HG02885 (cell line): Measurements from ENCODE around the gene BRF1.

Experiments
- ATAC-seq: cut with Tn5 transposase; IDR thresholded peaks from one replicate; pipeline ENCODE4 v1.9.1; 2021; ENCODE audit warnings: mild to moderate bottlenecking; ENCODE audit not compliant: unreplicated experiment, poor library complexity

Gene BRF1

DNA sequence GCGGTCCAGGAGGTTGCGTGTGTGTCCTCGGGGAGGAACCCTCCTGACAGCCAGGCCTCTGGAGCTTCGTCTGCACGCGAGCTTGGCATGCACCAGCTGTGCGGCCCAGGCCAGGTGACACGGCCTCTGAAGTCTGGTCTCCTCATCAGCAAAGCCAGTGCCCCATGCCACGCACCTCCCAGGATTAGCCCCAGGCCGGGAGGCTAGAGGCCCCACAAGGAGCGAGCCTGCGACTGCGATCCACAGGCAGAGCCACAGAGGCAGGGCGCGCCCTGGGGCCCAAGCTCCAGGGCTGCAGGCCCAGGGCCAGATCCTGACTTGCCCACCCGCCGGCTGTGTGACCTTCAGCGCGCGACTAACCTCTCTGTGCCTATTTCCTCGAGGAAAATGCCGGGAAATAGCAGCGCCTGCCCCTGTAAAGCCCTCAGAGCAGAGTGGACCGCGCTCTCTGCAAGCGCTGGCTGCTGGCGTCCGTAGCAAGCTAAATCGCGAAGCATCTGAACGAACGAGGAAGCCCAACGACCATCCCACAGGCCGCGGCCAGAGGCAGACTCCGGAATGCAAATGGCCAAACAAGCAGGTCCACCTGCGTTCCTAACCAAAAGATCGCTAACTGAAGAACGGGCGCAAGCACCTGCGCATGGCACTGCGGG lies 53.0 kb downstream of the BRF1 start:
- no peak for ATAC-seq

DNA sequence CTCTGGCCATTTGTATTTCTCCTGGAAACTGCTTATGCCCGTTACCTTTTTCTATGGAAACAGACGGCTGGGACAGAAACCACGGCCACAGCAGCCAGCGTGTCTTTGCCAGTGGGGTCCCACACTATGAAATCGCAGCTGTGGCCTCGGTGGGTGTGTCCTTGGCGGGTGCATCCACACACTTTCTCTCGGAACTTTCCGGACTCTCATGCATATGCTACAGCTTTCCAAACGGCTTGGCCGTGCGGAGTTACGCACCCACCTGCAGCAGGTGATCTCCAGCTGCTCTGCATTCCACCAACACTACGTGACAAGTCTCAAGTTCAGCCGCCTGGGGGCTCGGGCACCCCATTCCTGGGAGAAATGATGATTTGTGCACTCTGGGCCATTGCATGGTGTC lies 53.8 kb downstream of the BRF1 start:
- no peak for ATAC-seq

DNA sequence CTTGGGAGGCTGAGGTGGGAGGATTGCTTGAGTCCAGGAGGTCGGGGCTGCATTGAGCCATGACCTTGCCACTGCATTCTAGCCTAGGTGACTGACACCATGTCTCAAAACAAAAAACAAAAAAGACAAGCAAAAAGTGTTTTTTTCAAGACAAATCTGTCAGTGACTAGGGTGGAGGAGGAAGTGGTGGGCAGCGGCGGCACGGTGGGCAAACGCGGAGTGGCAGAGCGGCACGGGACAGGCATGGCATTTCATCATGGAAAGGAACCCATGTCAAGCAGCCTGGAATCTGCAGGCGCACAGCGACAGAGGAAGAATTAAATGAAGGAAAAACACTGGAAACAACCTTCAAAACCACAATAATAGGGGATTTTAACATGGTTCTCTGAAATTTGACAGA lies 56.5 kb downstream of the BRF1 start:
- ATAC-seq: no peak

DNA sequence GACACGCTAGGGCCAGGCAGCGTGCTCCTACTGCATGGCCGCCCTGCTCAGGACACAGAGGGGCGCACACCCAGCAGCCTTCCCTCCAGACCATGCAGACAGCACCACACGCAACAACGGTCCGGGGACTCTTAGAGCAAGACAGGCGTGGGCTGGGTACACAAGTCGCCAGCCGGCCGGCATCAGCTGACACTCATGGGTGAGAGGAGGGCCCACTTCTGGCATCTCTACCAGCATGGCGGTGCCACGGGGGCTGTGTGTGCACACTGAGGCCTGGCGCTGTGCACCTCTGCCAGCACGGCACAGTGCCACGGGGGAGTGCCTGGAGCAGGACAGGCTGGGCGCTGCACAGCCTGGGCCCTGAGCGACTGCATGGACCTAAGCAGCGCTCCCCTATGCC lies 59.2 kb downstream of the BRF1 start:
- ATAC-seq: no peak

DNA sequence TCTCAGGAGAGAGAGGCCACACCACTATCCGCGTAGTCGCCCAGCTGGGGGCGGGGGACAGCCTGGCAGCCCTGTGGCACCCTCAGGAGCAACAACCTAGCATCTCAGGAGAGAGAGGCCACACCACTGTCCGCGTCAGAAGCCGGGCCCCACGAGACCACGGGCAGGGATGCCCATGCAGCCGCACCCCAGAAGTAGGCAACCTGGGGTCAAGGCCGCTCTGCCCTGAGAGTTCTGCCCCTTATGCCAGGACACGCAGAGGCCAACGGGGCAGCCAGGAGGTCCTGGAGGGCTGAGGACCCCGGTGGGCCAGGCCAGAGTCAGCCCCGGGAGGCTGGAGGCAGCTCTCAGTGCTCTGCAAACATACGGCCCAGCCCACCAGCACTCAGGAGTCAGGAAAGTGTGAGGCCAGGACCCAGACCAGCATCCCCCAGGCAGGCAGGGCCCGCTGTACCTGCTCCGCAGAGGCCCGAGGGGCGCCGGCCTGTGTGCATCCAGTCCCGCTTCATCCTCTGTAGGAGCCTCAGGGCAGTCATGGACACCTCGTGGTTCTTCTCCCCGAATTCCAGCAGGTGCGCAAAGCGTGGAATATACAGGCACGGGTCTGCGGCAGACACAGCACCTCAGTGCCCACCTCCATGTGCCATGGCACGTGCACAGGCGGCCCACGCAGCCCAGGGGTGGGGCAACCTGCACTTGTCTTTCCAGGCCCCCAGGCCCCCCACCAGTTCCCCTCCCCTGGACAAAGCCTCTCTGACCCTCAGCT lies 59.8 kb downstream of the BRF1 start:
- no peak for ATAC-seq

DNA sequence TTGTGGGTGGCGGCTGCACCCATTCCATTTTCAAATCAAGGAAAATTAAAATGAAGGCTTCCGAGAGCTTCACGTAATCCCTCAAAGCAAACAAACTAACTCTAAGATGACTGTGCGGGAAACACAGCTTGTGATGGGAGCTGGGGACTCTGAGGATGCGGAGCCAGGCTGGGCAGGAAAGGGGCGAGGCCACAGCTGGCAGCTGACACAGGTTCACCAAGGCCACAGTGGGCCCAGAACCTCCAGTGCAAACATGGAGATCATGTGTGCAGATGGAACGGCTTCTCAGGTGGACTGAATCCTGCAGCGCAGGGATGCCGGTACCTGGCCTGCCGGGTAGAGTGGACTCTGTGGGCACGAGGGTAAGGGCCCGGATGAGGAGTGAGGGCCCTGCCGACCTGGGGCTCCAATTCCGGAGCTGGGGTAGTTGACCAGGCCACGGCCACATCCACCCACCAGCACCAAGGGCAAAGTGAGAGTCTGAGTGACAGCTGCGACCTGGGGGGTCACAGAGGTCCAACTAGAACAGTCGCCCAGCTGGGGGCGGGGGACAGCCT lies 71.6 kb downstream of the BRF1 start:
- no peak for ATAC-seq

DNA sequence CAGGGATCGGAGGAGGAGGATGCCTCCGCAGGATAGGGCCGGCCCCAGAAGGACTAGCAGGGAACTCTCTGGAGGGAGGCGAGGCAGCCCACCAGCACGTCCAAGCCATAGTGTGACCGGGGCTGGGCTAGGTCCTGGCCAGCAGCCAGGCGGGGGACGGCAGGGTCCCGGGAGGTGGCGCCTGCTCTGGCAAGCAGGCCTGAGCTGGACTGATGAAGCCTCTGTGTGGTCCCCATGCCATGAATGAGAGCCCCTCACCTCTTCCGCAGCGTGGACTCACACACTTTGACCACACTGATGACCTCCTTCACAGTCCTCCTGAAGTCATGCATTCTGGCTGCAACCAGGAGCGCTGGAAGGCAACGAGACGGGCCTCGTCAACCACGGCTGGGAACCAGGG lies 72.2 kb downstream of the BRF1 start:
- ATAC-seq: no peak

DNA sequence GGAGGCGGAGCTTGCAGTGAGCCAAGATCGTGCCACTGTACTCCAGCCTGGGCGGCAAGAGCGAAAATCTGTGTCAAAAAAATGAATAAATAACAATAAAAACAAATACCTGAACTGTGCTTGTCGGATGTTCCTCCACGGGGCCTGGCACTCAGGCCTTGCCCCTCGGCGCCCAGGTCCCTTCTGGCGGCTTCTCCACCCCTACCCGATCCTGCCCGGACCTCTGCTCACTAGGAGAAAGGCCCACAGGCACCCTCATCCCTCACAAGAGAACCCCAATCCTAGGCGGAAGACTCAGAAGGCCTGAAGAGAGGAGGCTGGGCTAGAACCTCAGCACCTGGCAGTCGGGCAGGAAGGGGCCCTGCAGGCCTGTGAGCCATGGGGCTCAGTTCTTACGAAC lies 73.5 kb downstream of the BRF1 start:
- ATAC-seq: no peak

DNA sequence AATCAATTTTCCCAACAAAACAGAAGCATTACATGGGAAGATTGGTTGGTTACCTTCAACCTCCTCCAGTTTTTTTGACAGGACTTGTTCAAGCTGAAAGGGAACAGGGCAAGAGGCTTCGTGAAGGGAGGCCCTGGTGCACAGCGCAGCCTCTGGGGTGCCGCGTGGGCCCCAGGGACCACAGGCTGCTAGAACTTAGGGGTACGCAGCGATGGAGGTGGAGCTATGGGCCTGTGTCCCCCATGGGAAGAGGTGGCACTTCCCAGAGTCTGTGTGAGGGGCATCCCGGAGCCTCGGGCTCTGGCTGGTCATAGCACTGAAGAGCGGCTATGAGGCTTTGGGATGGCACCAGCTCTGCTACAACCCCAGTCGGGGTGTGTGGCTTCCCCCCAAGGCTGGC lies 74.6 kb downstream of the BRF1 start:
- no peak for ATAC-seq

DNA sequence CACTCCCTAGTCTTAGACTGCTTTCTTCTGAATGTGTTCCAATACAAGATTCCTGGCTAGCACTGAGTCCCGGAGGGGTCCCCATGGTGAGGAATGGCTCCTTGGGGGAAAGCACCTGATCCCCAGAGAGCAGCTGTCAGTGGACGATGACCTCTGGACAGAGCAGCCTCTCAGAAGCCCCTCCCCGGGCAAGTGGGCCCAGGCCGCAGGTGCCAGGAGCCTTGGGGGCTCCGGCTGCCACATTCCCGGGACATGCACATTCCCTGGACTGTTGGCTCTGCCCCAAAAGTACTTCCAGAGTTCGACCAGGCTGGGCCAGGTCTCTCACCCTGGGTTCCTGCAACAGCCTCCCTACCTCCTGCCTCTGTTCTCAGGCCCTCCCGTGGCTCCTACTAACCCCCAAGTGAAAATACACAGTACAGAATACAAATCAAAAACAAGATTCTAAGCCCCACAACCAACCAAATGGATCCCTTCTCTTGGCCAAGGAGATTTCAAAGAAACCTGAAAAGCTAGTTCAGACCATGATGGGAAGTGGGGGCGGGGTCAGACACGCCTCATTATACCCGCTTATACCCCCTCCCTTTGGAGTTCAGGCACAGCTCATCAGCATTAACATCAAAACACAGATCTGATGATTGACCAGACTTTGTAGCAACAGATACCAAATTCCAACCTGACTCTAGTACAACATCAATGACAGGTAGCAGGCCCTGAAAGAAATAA lies 75.8 kb downstream of the BRF1 start:
- no peak for ATAC-seq

DNA sequence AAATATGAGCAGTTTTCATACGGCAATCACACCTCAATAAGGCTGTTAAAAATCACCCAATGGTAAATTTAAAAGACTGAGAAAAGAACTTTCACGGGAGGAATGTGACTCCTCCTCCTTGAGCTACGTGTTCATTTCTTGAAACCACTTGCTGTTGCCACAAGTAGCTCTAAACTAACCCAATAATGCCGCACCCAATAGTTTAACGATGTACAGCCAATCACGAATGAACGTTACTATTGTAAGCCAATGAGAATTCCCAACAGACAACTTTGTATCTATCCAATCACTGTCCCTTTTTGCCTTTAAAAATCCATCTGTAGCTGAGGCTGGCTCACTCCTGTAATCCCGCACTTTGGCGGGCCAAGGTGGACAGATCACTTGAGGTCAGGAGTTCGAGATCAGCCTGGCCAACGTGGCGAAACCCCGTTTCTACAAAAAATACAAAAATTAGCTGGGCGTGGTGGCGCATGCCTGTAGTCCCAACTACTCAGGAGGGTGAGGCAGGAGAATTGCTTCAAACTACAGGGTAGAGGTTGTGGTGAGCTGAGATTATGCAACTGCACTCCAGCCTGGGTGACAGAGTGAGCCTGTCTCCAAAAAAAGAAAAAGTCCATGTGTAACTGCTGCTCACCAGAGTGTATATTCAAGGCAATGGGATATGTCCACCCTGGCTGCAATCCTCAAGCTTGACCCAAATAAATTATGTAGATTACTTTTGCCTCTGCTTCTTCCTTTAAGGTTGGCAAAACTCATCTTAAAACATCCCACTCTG lies 76.8 kb downstream of the BRF1 start:
- ATAC-seq: no peak

DNA sequence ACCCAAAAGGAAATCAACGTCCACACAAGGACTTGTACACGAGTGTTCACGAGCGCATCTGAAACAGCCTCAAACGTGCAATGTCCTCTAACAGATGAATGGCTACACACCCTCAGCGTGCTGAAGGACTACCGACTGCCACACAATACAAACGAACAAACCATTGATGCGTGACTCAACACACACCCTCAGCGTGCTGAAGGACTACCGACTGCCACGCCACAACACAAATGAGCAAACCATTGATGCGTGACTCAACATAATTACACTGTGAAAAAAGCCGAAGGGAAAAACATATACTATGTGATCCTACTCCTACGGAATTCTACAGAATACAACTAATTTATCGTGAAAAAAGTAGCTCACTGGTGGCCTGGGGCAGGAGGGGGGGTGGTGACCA lies 77.5 kb downstream of the BRF1 start:
- ATAC-seq: no peak

DNA sequence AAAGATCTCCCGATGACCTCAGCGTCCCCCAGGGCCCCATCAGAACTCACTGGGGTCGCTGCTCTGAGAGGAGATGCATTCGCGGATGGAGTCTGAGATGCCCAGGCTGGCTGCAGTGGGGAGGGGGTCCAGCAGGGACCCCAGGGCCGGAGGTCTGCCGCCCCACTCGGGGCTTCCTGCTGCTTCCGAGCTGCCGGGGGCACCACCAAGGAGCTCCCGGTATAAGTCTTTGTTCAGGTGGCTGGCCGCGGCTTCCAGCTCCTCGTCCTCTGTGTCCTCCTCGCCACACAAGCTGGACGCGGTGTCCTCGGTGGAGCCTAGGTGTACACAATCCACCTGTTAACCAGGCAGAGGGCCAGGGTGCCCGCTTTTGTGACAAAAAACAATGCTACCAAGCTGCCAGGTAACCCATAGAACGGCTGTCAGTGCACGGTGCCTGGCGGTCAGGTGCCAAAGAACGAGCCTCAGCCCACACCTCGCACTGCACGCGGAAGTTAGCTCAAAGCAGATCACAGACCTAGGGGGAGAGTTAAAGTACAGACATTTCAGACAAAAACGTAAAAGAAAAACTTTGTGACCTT lies 79.1 kb downstream of the BRF1 start:
- no peak for ATAC-seq

DNA sequence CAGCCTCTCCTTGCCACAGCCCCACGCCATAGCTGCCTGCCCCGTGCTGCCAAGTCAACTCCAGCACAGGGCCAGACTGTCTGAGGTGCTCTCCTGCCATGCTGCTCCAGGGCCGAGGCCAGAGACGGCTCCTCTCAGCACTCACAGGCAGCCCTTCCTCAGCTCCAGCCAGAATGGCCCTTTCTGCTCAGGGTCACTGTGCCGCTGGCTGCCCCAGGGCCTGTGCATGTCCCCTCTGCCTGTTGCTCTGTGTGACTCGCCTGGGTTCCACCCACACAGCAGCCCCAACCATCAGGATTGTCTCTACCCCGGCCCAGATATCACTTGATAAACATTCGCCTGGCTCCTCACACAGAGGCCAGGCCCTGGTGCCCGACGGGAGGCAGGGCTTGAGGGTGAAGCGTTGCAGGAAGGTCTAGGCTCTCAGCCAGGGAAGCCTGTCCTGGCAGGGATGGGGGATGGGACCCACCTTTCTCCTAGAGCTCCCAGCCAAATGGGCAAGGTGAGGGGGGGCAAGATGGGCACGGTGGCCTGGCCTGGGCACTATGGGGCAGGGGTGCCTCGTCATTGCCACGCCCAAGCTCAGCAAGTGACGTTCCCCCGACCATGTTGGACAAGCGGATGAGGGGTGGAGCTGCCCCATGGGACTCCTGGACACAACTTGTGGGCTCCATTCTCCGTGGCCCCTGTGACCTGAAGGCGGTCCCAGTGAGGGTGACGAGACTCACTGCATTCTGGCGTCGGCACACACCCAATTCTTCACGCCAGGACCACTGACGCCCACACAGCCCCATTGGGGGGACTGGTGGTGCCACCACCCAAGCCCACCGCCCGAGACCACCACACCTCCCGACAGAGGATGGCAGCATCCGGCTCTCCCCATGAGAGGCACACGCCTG lies 79.9 kb downstream of the BRF1 start:
- ATAC-seq: no peak

DNA sequence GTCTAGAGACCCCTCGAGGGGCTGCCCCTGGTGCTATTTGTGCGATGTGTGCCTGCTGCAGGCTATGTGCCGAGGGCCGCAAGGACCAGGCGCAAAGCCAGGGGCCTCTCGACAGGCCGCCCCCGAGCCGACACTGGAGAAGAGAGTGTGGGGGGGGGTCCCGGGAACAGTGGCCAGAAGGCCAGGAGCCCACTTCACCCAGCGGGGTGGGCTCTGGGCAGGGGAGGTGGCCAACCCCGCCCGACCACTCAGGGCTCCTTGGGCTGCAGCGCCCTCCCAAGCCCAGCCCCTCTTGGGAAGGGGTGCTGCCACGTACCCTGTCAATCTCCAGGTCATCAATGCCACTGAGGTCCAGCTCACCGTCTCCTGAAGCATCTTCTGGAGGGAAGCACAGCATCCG lies 81.0 kb downstream of the BRF1 start:
- no peak for ATAC-seq

DNA sequence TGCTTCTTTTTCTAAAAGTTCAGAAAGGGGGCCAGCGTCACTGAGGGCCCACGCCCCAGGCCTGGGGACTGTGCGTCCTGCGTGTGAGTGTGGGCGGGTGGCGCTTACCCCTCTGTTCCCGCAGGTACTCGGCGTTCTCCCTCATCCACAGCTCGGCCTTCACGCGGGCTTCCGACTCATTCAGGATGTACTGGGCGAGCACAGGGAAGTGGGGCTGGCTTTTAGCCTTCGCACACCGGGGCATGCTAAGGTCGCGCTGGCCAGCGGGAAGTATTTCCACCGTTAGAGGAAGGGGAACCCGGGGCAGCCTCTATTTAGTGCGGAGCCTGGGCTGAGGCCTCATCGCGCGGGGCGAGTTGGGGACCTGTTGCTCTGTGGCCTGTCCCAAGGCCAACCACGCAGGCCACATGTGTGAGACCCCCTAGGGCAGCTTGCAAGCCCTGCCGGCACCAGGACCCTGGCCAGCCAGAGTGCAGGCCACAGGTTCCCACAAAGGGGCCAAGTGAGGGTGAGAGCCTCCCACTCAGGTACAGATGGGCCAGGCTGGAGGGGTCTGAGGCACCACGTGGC lies 81.7 kb downstream of the BRF1 start:
- ATAC-seq: no peak

DNA sequence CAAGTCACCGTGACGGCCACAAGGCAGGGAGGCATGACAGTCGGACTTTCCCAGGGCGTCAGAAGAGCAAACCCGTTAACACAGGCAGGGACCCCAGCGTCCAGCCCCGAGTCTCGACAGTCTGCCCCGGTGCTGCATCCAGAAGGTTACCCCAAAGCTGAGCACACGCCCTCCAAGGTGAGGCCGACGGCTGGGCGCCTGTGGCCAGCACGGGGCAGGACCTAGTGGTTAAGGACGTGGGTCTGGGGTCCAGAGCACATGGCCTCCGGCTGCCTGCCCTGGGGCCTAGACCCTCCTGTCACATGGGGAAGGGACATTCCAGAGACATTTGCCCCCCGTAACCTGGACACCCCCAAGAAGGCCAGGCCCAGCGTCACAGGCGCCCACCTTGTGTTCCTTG lies 82.2 kb downstream of the BRF1 start:
- no peak for ATAC-seq

DNA sequence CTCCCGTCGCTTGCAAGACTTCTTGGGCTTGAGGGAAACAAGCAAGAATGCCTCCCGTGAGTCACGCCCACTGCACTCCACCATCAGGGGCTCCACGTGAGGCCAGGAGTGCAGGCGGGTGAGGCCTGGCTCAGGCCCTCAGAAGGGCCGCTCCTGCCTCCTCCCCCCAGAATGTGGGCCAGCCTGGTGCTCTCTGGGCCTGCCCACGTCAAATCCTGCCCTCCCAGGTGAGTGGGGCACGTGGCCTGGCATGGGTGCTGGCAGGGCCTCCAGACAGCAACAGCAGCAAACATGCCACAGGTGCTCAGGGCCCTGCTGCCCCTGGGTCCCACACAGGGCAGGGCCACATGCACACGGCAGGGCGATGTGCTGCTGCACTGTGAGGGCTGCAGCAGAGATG lies 83.0 kb downstream of the BRF1 start:
- no peak for ATAC-seq
